Muscle layer of duodenum (tissue), 2 donors: Measurements from ENCODE around the gene ZNF438.

Experiments
- H3K27ac ChIP-seq: one replicate; pipeline ENCODE4 v1.7.0; 2013; ENCODE audit warnings: mild to moderate bottlenecking, low read length
- H3K27me3 ChIP-seq: one replicate; pipeline ENCODE4 v1.7.0; 2013; ENCODE audit warnings: low read depth, mild to moderate bottlenecking, control low read depth, low read length
- H3K36me3 ChIP-seq, 2 donors: one replicate each; pipeline ENCODE4 v1.7.0; 2013; ENCODE audit warnings: low read length in 2 of 2, control low read depth in 1 of 2, mild to moderate bottlenecking in 1 of 2; ENCODE audit not compliant: insufficient read depth in 2 of 2, control insufficient read depth in 1 of 2
- H3K4me1 ChIP-seq, 2 donors: one replicate each; pipeline ENCODE4 v1.7.0; 2013; ENCODE audit warnings: low read length in 2 of 2, mild to moderate bottlenecking in 2 of 2, control low read depth in 1 of 2, moderate library complexity in 1 of 2; ENCODE audit not compliant: insufficient read depth in 2 of 2, control insufficient read depth in 1 of 2
- H3K4me3 ChIP-seq, 2 donors: one replicate each; pipeline ENCODE4 v1.7.0; 2013; ENCODE audit warnings: low read length in 2 of 2, low read depth in 1 of 2, mild to moderate bottlenecking in 1 of 2
- H3K9me3 ChIP-seq, 2 donors: one replicate each; pipeline ENCODE4 v1.7.0; 2013; ENCODE audit warnings: low read length in 2 of 2, control low read depth in 1 of 2, mild to moderate bottlenecking in 1 of 2; ENCODE audit not compliant: control insufficient read depth in 1 of 2
- donor health status: healthy.

The ZNF438 gene

GRCh38 chr10:30830315-30831230 is 201.1 kb downstream of the ZNF438 start:
- Histone ChIP-seq H3K9me3 (no peaks in the 10 kb centered on the region), H3K4me1 (peaks cover 0 to 17% of the 10 kb centered on the region in 2 donors), H3K36me3 (no peaks in the 10 kb centered on the region), H3K27me3 (no peaks in the 10 kb centered on the region), H3K27ac (no peak overlapping the region), H3K4me3 (no peak overlapping the region)

GRCh38 chr10:30829901-30830300 is 201.8 kb downstream of the ZNF438 start:
- Histone ChIP-seq H3K4me3 (no peak overlapping the region), H3K4me1 (peaks cover 0 to 17% of the 10 kb centered on the region in 2 donors), H3K27ac (no peak overlapping the region), H3K36me3 (no peaks in the 10 kb centered on the region), H3K9me3 (no peaks in the 10 kb centered on the region), H3K27me3 (no peaks in the 10 kb centered on the region)

- no peaks in the 10 kb centered on the region for H3K27me3 ChIP-seq
- no peaks in the 10 kb centered on the region for H3K9me3 ChIP-seq
- H3K36me3 ChIP-seq, result no peaks in the 10 kb centered on the region
- no peak overlapping the region for H3K4me3 ChIP-seq
- no peak overlapping the region for H3K27ac ChIP-seq
- peaks cover 0 to 17% of the 10 kb centered on the region in 2 donors for H3K4me1 ChIP-seq
Observed at GRCh38 chr10:30828680-30829079, 203.0 kb downstream of the ZNF438 start.

GRCh38 chr10:30828164-30828563 is 203.5 kb downstream of the ZNF438 start:
- Histone ChIP-seq H3K36me3 (no peaks in the 10 kb centered on the region), H3K27ac (no peak overlapping the region), H3K9me3 (no peaks in the 10 kb centered on the region), H3K27me3 (no peaks in the 10 kb centered on the region), H3K4me1 (peaks cover 0 to 16% of the 10 kb centered on the region in 2 donors), H3K4me3 (no peak overlapping the region)

- Histone ChIP-seq H3K27ac (no peak overlapping the region), H3K27me3 (no peaks in the 10 kb centered on the region), H3K36me3 (no peaks in the 10 kb centered on the region), H3K9me3 (no peaks in the 10 kb centered on the region), H3K4me1 (peaks cover 0 to 13% of the 10 kb centered on the region in 2 donors), H3K4me3 (no peak overlapping the region)
Observed at GRCh38 chr10:30827531-30828120, 204.0 kb downstream of the ZNF438 start.

DNA sequence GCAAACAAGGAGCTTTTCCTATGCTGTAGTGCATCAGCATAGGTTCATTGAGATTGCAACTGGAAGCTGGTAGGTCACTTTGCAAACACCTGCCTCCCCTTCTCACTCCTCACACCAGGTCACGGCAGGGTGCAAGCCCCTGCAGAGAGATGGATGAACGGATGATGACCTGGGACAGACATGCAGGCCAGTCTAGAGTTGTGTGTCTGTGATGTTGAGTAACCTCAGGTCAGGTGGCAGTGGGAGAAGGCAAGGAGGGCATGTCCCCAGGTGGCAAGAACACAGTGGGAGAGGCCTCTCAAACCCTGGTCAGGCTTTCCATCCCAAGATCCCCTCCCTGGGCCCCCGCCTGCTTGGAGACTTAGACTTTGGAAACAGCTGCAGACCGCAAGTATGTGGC is 205.0 kb downstream of the ZNF438 start:
- Histone ChIP-seq H3K4me3 (no peak overlapping the region), H3K36me3 (no peaks in the 10 kb centered on the region), H3K27me3 (no peaks in the 10 kb centered on the region), H3K9me3 (no peaks in the 10 kb centered on the region), H3K27ac (no peak overlapping the region), H3K4me1 (peaks cover 0 to 13% of the 10 kb centered on the region in 2 donors)

GRCh38 chr10:30825495-30825894 is 206.2 kb downstream of the ZNF438 start:
- Histone ChIP-seq H3K4me1 (peaks cover 0 to 13% of the 10 kb centered on the region in 2 donors), H3K4me3 (no peak overlapping the region), H3K36me3 (no peaks in the 10 kb centered on the region), H3K9me3 (no peaks in the 10 kb centered on the region), H3K27me3 (no peaks in the 10 kb centered on the region), H3K27ac (no peak overlapping the region)

DNA sequence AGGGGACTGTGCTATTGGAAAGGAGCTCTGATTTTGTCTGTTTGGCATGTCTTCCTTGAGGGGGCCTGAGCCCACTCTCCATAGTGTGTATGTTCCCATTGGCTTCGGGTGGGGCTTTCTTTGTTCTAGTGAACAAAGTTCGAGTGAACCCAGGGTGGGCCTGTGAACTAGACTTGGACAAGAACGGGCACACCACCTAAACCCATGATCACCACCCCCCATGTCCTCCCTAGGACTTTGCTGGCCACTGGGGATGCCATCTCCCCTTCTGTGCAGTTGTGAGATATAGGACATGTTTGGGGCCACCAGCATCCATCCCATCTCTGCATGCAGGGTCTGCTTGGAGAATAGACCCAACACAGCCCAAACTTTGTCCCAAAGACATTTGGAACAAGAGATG is 206.6 kb downstream of the ZNF438 start:
- Histone ChIP-seq H3K36me3 (no peaks in the 10 kb centered on the region), H3K4me1 (peaks cover 1 to 12% of the 10 kb centered on the region in 2 donors), H3K9me3 (no peaks in the 10 kb centered on the region), H3K4me3 (no peak overlapping the region), H3K27me3 (no peaks in the 10 kb centered on the region), H3K27ac (no peak overlapping the region)

DNA sequence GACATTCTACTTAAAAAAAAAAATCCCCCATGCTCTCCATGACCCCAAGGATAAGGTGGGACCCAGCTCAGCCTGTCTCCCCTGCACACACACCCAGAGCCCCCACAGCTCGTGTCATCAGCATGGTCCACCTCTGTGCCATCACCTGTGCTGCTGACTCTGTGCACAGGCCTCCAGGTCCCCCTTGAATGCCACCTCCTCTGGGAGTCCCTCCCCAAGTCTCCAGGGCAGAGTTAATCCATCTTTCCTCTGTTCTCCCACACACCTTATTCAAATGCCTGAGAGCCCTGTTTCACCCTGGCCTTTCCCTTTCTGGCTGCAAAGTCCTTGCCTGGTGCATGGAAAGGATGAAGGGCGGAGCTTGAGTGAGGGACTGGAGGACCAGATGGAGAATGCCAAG is 208.0 kb downstream of the ZNF438 start:
- Histone ChIP-seq H3K4me1 (peaks cover 9 to 12% of the 10 kb centered on the region in 2 donors), H3K4me3 (no peak overlapping the region), H3K36me3 (no peaks in the 10 kb centered on the region), H3K27me3 (no peaks in the 10 kb centered on the region), H3K9me3 (no peaks in the 10 kb centered on the region), H3K27ac (no peak overlapping the region)

GRCh38 chr10:30822693-30823465 is 208.8 kb downstream of the ZNF438 start:
- no peak overlapping the region for H3K27ac ChIP-seq
- no peaks in the 10 kb centered on the region for H3K36me3 ChIP-seq
- no peak overlapping the region for H3K4me3 ChIP-seq
- no peaks in the 10 kb centered on the region for H3K9me3 ChIP-seq
- H3K4me1 ChIP-seq, result peaks cover 9 to 10% of the 10 kb centered on the region in 2 donors
- H3K27me3 ChIP-seq, result no peaks in the 10 kb centered on the region

DNA sequence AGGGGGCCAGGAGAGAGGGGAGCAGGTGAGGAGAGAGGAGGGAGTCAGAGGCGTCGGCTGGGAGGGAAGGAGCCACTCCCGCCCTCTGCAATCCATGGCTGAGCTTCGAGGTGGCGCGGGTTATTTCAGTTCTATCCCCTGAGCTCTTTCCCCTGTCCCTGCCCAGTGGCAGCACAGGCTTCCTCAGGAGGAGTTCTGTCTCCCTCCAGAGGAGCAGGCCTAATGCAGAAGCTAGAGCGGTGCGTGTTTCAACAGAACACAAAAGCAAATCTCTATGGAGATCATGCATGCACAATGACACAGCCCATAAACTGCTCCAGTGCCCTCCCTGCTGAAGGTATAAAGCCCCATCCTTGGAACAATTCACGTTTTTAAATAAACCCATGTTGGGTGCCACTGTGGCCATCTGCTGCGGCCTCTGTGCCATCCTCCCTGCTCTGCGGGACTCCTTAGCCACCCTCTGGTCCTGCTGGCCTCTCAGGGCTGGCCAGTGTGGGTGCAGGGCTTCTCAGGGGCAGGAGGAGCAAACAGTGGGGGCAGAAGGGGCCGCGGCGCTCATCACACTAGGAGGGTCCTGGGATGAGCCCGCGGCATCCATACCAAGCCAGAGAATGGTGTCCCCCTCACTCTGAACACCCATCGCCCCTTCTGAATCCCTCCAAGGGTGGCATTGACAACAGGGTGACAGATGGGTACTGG is 209.5 kb downstream of the ZNF438 start:
- H3K4me1 ChIP-seq, result peaks cover 8 to 9% of the 10 kb centered on the region in 2 donors
- H3K27ac ChIP-seq, result no peak overlapping the region
- no peaks in the 10 kb centered on the region for H3K9me3 ChIP-seq
- no peaks in the 10 kb centered on the region for H3K27me3 ChIP-seq
- H3K4me3 ChIP-seq, result no peak overlapping the region
- no peaks in the 10 kb centered on the region for H3K36me3 ChIP-seq
